GM19025 (cell line): Measurements from ENCODE around the gene TNFRSF14.

ENCODE experiments used
- ATAC-seq: cut with Tn5 transposase; IDR thresholded peaks from one replicate; pipeline ENCODE4 v1.9.1; 2021; ENCODE audit warnings: mild to moderate bottlenecking, low read depth, moderate library complexity; ENCODE audit not compliant: unreplicated experiment

The TNFRSF14 gene

GRCh38 chr1:2586154-2587070, 30.2 kb downstream of the TNFRSF14 start, which contains the start of gene PRXL2B:
TSS of gene PRXL2B (plus strand) at chr1:2586777. CDS start at chr1:2586886, 109 bp downstream.
- peak; percentile 61 for ATAC-seq

- peak; percentile 1 for ATAC-seq
These were observed 31.1 kb downstream of the TNFRSF14 start for GRCh38 chr1:2587071-2587859.

GRCh38 chr1:2587860-2588571, 31.8 kb downstream of the TNFRSF14 start:
- ATAC-seq, result no peak

GRCh38 chr1:2588661-2589430, 32.7 kb downstream of the TNFRSF14 start:
- ATAC-seq, result no peak

- ATAC-seq, result no peak
These were observed 33.5 kb downstream of the TNFRSF14 start for GRCh38 chr1:2589431-2590232.

- ATAC-seq, result no peak
These were observed 34.3 kb downstream of the TNFRSF14 start for GRCh38 chr1:2590233-2591141.

DNA sequence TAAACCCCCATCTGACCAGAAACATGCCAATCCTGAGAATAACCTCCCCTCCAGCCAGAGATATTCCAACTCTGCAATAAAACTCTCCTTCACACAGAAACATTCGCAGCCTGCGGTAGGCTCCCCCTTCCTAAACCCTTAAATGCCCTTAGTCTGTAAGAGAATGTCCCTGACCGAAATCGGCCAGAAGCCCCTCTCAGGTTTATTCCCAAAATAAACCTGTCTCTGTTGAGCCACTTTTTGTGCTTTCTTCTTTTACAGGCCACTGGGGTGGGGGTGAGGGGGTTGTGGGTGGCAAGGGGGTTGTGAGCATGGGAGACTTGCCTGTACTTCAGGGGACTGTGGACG, 35.0 kb downstream of the TNFRSF14 start:
- no peak for ATAC-seq

GRCh38 chr1:2591581-2592261, 35.5 kb downstream of the TNFRSF14 start:
- ATAC-seq, result no peak

- ATAC-seq, result no peak
These were observed 36.5 kb downstream of the TNFRSF14 start for GRCh38 chr1:2592672-2593071.

DNA sequence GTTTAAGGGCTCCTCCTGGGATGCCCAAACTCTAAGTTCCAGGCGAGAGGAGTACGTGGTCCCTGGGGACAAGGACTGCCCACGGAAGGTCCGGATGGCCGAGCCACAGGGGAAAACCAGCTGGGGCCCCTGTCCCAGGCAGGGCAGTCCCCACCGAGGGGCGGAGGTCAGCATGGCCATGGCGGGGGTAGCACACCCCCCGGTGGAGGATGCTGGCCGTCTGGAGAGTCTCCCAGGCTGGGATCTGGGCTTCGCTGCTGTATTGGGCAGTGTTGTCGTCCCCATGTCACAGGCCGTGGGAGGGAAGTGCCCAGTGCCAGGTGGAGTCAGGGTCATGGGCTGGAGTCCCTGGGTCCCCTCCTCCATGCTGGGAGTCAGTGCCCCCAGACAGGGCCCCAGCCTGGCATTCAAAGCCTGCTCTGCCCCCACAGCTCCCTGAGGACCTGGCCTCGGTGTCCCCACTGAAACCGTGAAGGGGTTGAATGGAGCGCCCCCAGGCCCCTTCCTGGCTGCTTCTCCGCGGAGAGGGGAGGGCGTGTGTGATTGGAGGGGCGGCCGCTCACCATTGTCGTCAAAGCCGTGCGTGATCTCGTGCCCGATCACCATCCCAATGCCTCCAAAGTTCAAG, 37.2 kb downstream of the TNFRSF14 start:
- no peak for ATAC-seq

DNA sequence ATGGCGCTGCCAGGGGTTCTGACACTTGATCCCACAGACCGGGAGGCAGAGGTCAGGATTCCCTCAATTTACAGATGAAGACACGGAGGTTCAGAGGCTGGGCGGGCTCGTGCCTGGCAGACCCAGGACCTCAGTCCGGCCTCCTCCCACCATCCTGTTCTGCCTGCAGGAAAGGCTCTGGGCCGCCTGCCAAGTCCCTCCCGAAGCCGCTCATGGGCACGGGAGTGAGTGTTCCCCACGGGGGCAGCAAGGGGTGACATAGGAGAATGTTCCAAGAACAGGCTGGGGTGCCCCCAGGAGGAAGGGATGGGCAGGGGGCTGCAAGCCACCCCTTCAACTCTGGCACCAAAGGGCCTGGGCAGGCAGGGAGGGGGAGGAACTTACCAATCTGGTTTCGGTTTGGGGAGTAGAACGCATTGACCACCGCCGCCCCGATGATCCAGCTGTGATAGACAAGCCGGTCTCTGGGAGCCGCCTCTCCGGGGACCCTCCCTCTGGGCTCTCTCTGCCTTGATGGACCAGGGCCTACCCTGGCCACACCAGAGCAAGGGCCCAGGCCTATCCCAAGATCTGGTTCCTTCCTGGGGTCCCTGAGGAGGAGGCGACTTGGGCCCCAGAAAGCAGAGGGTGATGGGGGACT, 38.0 kb downstream of the TNFRSF14 start:
- no peak for ATAC-seq

DNA sequence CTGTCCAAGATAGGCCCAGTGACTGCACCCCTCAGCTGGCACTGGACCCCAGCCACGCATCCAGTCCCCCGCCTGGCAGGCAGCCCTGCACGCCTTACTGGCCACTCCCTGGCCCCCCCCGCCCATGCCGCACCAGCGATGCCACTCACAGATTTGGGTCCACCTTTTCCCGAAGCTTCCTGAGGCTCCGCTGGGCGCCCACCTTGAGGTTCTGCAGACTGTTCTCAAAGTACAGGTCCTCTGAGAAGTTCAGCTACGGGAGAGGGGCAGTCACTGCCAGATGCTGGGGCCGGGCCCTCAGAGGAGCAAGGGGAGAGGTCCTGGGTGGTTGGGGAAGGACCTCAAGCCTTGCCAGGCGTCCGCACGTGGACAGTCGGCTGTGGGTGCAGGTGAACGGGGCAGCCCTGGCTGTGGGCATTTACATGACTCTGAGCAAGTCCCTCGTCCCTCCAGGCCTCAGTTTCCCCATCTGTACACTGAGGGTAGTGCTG, 38.5 kb downstream of the TNFRSF14 start:
- ATAC-seq, result no peak

DNA sequence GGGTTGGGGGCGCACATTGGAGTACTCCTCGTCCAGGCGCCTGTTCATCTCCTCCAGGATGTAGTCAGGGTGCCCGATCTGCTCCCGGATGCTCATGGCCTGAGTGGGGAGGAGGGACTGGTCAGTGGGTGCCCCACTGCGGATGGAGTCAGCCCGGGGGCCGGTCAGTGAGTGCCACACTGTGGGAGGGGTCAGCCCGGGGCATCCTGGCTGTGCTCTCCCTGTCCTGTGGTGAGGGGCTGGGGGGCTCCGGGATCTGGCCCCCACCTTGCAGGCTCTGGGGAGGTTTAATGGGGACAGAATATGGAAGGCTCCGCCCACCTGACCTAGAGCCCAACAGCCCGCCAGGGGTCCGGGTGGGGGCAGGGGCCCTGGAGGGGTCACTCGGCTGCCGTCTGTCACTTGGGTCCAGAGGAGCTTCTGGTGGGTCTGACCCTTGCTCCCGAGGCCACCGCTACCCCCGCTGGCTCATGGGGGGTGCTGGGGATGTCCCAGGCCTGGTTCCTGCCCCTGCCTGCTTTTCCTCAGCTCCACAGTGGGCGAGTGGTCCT, 39.2 kb downstream of the TNFRSF14 start:
- ATAC-seq, result no peak

DNA sequence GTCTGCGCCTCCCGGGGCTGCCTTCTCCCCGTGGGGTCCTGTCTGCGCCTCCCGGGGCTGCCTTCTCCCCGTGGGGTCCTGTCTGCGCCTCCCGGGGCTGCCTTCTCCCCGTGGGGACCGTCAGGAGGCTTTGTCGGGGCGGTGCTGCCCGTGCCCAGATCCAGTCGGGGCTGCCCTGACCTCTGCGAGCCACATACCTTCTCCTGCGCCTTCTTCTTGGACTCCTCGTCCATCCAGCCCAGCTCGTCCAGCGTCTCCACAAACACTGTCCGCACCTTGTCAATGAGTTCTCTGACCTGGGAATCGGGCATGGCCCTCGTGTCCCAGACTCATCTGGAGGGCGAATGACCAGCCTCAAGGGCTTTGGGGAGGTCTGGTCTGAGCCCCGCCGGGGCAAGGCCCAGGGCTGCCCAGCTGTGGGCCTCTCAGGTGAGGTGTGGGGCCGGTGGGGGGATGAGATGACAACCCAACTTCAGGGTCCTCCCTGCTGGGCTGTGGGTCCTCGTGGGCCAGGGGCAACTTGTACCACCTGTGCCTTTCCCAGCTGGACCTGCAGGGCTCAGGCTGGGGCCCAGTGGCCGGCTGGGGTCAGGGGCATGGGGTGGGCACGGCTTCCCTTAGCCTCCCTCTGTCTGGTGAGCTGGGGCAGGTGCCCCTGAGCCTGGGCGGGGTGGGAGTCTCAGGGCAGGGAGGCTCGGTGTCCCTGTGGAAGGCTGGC, 39.8 kb downstream of the TNFRSF14 start:
- ATAC-seq, result no peak

- no peak for ATAC-seq
These were observed 40.6 kb downstream of the TNFRSF14 start for GRCh38 chr1:2596530-2597333.
